ENCODE results near the gene MTHFD1L. TPM values are rescaled to one million over a fixed set of nuclear protein-coding genes. Genes with fewer than 3 reads are reported as not detected.

Gene MTHFD1L
- total and polyA plus RNA-seq, 2 of the 4 experiments (the other 2 are of a cell fraction): 43.5 to 53.2 TPM

DNA sequence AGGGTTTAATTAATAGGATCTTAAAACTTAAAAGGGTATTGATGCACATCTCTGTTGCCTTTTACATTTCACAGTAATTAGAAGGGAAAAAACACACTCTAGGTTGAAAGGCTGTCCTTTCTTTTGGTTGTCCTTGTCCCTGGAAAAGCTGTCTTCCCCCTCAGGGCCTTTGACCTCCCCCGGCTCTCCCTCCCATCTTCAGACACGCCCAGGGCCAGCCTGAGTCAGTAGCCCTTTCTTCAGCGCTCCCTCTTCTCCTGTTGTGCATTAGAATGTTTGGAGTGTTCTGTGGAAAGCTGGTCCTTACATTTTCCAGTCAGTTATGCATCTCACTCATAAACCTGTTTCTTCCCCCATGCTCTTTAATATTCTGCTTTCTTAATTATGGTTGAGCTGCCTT is 157.0 kb downstream of the MTHFD1L start:
- Histone ChIP-seq H3K14ac (replicated peaks; ENCODE audit: low read depth, low read length) (no peak overlapping the region), H3K79me1 (ENCODE audit: low read depth in 1 of 2, low read length in 2 of 2) (peaks cover 24 to 40% of the 10 kb centered on the region in 2 experiments), H4K20me1 (ENCODE audit: insufficient read depth, low read length) (no peaks in the 10 kb centered on the region), H4K8ac (ENCODE audit: low read depth in 2 of 2, low read length in 2 of 2) (peak overlapping the region in 1 of 2 experiments; percentile 43; a peak in 1 of 4 replicates), H3K18ac (ENCODE audit: low read depth, low read length) (no peak overlapping the region), H3K4me2 (ENCODE audit: low read depth, low read length) (no peak overlapping the region), H3K23ac (ENCODE audit: low read depth, low read length) (no peak overlapping the region), H2BK5ac (ENCODE audit: low read depth, low read length, poor library complexity, severe bottlenecking) (no peak overlapping the region), H2BK120ac (ENCODE audit: low read depth, low read length) (no peak overlapping the region), H3K4ac (ENCODE audit: low read depth, low read length) (no peak overlapping the region), H2AK9ac (replicated peaks; ENCODE audit: low read depth, low read length, poor library complexity) (no peak overlapping the region), H3K36me3 (ENCODE audit: control insufficient read depth, insufficient read depth, low read length) (peaks cover 51% of the 10 kb centered on the region), H2BK15ac (ENCODE audit: low read depth, low read length) (peak overlapping the region; percentile 68; the same call in 2 of the 3 replicates), H2BK20ac (ENCODE audit: low read depth, low read length) (no peak overlapping the region), H2AFZ (replicated peaks; ENCODE audit: low read length, poor library complexity) (no peak overlapping the region), H3K56ac (ENCODE audit: extremely low read depth, insufficient read depth, low read length) (no peak overlapping the region), H3K27me3 (ENCODE audit: control insufficient read depth, insufficient read depth, low read length) (no peaks in the 10 kb centered on the region), H3K9me3 (ENCODE audit: control insufficient read depth, insufficient read depth, low read length) (no peaks in the 10 kb centered on the region), H3K4me3 (ENCODE audit: insufficient read depth, low read depth, low read length) (no peak overlapping the region), H3K4me1 (ENCODE audit: control insufficient read depth, insufficient read depth, low read length) (peaks cover 14% of the 10 kb centered on the region), H3K9me1 (ENCODE audit: insufficient read depth, low read length) (peaks cover 17% of the 10 kb centered on the region), H4K91ac (ENCODE audit: insufficient read depth, low read depth, low read length) (peak overlapping the region; percentile 21; the same call in 1 of the 2 replicates), H3K9ac (ENCODE audit: low read depth, low read length) (no peak overlapping the region), H2AK5ac (ENCODE audit: low read depth, low read length) (peak overlapping the region; percentile 50), H3K27ac (ENCODE audit: insufficient read depth, low read length) (no peak overlapping the region), H4K5ac (ENCODE audit: low read depth, low read length) (no peak overlapping the region)
- intact Hi-C loops (cut with micrococcal nuclease) (no loop called here), in situ Hi-C loops (cut with MboI; ENCODE audit: low sequenced_read_pairs) (no loop called here), dilution Hi-C loops (cut with HindIII; ENCODE audit: low sequenced_read_pairs, unreplicated experiment) (no loop called here)
- ATAC-seq (ENCODE audit: low read depth) (0 out of 2 replicates have a peak, but pooled peaks have one; percentile 30), DNase-seq (no peak)
- TF ChIP-seq CHD1 (IDR thresholded peaks at IDR 0.05; ENCODE audit: low read depth, low read length) (no peak), CEBPB (IDR thresholded peaks at IDR 0.05; ENCODE audit: low read depth, low read length) (no peak), NFE2L2 (IDR thresholded peaks at IDR 0.05; ENCODE audit: low read depth, low read length) (no peak), SMC3 (IDR thresholded peaks at IDR 0.05; ENCODE audit: low read depth, low read length) (no peak), USF2 (IDR thresholded peaks at IDR 0.05; ENCODE audit: low read depth, low read length) (no peak)
- no TSS peak for BruUV-seq (replicated peaks)
- no CpG with 5 or more reads among the region's 3 CpGs for WGBS, 2 experiments (ENCODE audit: extremely low coverage in 2 of 2, insufficient read length in 1 of 2)
- CTCF ChIA-PET: interaction anchor here (1.1 to 1.6 kb wide), 2 partner anchors 8 to 302 kb away, joined by 3 to 4 read pairs; no protein-coding TSS in a partner anchor
- POLR2A ChIA-PET (ENCODE audit: unreplicated experiment): no interaction called here
